GM23248 (cell line): ENCODE measurements around the gene BIRC6. TPM values are rescaled to one million over a fixed set of nuclear protein-coding genes. Genes with fewer than 3 reads are reported as not detected.

Experiments used
- DNase-seq: peaks from one replicate; pipeline ENCODE4 v3.0.0-alpha.2; 2015
- H2AFZ ChIP-seq: fragments of 200-600 bp; sonication (generic); 2 replicates; pipeline ENCODE4 v1.6.1; 2016; ENCODE audit warnings: antibody characterized with exemption
- H3F3A ChIP-seq: fragments of 200-600 bp; sonication (generic); 2 replicates; pipeline ENCODE4 v1.6.1; 2016; ENCODE audit warnings: mild to moderate bottlenecking, antibody characterized with exemption, mixed run types; ENCODE audit not compliant: insufficient read depth
- H3K27ac ChIP-seq: fragments of 200-600 bp; sonication (generic); 2 replicates; pipeline ENCODE4 v1.5.1; 2016; ENCODE audit warnings: mild to moderate bottlenecking
- H3K27me3 ChIP-seq: fragments of 200-600 bp; sonication (generic); replicated peaks from 2 replicates; pipeline ENCODE4 v1.6.1; 2016; ENCODE audit warnings: mild to moderate bottlenecking; ENCODE audit not compliant: insufficient read depth
- H3K36me3 ChIP-seq: fragments of 200-600 bp; sonication (generic); 2 replicates; pipeline ENCODE4 v1.6.1; 2016; ENCODE audit warnings: low read depth, mild to moderate bottlenecking
- H3K4me1 ChIP-seq: fragments of 200-600 bp; sonication (generic); 2 replicates; pipeline ENCODE4 v1.6.1; 2016; ENCODE audit warnings: mild to moderate bottlenecking; ENCODE audit not compliant: insufficient read depth
- H3K4me2 ChIP-seq: fragments of 200-600 bp; sonication (generic); one replicate; pipeline ENCODE4 v1.6.1; 2016; ENCODE audit warnings: mild to moderate bottlenecking; ENCODE audit not compliant: unreplicated experiment
- H3K4me3 ChIP-seq: fragments of 200-600 bp; sonication (generic); 2 replicates; pipeline ENCODE4 v1.5.1; 2016; ENCODE audit warnings: mild to moderate bottlenecking
- H3K79me2 ChIP-seq: fragments of 200-600 bp; sonication (generic); 2 replicates; pipeline ENCODE4 v1.6.1; 2016; ENCODE audit warnings: mild to moderate bottlenecking; ENCODE audit not compliant: insufficient read depth
- H3K9ac ChIP-seq: fragments of 200-600 bp; sonication (generic); 2 replicates; pipeline ENCODE4 v1.6.1; 2016; ENCODE audit warnings: mild to moderate bottlenecking
- H3K9me2 ChIP-seq: fragments of 200-600 bp; sonication (generic); 2 replicates; pipeline ENCODE4 v1.6.1; 2016; ENCODE audit warnings: mixed run types, mild to moderate bottlenecking, moderate library complexity; ENCODE audit not compliant: insufficient read depth
- H3K9me3 ChIP-seq: fragments of 200-600 bp; sonication (generic); one replicate; pipeline ENCODE4 v1.6.1; 2017; ENCODE audit warnings: low read depth
- H4K20me1 ChIP-seq: fragments of 200-600 bp; sonication (generic); 2 replicates; pipeline ENCODE4 v1.6.0; 2016; ENCODE audit not compliant: insufficient read depth
- EZH2 ChIP-seq: fragments of 200-600 bp; sonication (generic); IDR thresholded peaks from 2 replicates; pipeline ENCODE4 v1.6.1; 2018; ENCODE audit warnings: antibody characterized with exemption, mild to moderate bottlenecking; ENCODE audit not compliant: insufficient read depth, poor library complexity, severe bottlenecking
- EZH2phosphoT487 ChIP-seq: fragments of 200-600 bp; sonication (generic); IDR thresholded peaks from 2 replicates; pipeline ENCODE4 v1.6.1; 2018; ENCODE audit warnings: antibody characterized with exemption, moderate library complexity, mild to moderate bottlenecking, low read depth; ENCODE audit not compliant: insufficient read depth
- WGBS, 2 experiments: methylation state at CpG; one replicate each; pipeline ENCODE4 v1.1.6; 2015 to 2017; ENCODE audit warnings: low lambda C conversion rate in 2 of 2, low coverage in 1 of 2; ENCODE audit errors: missing lambda C conversion rate in 2 of 2; 5-methylcytosine and 5-hydroxymethylcytosine counted together
- in situ Hi-C: fragments of 300-500 bp; cut with MboI; formaldehyde crosslinking; loops from 2 replicates; pipeline ENCODE4 v1.15.0; 2020
- polyA plus RNA-seq: library from polyadenylated mRNA; unstranded; fragments of >200 nt; fragmentation: Nextera tagmentation; extraction: Ambion mirVana; gene quantifications from 2 replicates; pipeline ENCODE4 v1.2.1, GENCODE V29; 2016
- total RNA-seq: library from RNA; depleted of rRNA; stranded (reverse); fragments of >200 nt; shearing (Covaris generic); gene quantifications from 2 replicates; pipeline ENCODE4 v1.2.3, GENCODE V29; 2014

The BIRC6 gene
- total and polyA plus RNA-seq, 2 experiments from 2014 or later, result 16.0 to 122 TPM

GRCh38 chr2:32624812-32625211 lies 268.0 kb downstream of the BIRC6 start:
- no peak for DNase-seq
- no peaks in the 10 kb centered on the region for H4K20me1 ChIP-seq
- WGBS, 2 experiments, result 65 to 68% methylated on average over 3 of the region's 3 CpGs
- H3K4me3 ChIP-seq, result no peak overlapping the region
- in situ Hi-C loops, result no loop called here
- H3K4me2 ChIP-seq, result no peak overlapping the region
- H3K9ac ChIP-seq, result no peak overlapping the region
- peaks cover 12% of the 10 kb centered on the region; the same call in 1 of the 2 replicates for H3K36me3 ChIP-seq
- peaks cover 17% of the 10 kb centered on the region for H3K79me2 ChIP-seq
- no peak overlapping the region for H2AFZ ChIP-seq
- TF ChIP-seq EZH2, result no peak
- no peak for TF ChIP-seq EZH2phosphoT487
- no peaks in the 10 kb centered on the region for H3K9me2 ChIP-seq
- H3K9me3 ChIP-seq, result no peaks in the 10 kb centered on the region
- peaks cover 11% of the 10 kb centered on the region; the same call in 1 of the 2 replicates for H3F3A ChIP-seq
- no peaks in the 10 kb centered on the region for H3K27me3 ChIP-seq
- H3K27ac ChIP-seq, result no peak overlapping the region
- peaks cover 5% of the 10 kb centered on the region for H3K4me1 ChIP-seq

GRCh38 chr2:32626639-32627221 lies 269.9 kb downstream of the BIRC6 start:
- Histone ChIP-seq H3K36me3 (0 out of 2 replicates have a peak, but pooled peaks cover 3% of the 10 kb centered on the region), H3K4me3 (0 out of 2 replicates have a peak overlapping the region, but pooled peaks have one; percentile 99), H3K9ac (no peak overlapping the region), H3K4me2 (no peak overlapping the region), H3K27ac (no peak overlapping the region), H4K20me1 (no peaks in the 10 kb centered on the region), H3K9me2 (no peaks in the 10 kb centered on the region), H3K79me2 (peaks cover 25% of the 10 kb centered on the region), H2AFZ (peak overlapping the region; percentile 100), H3F3A (peaks cover 11% of the 10 kb centered on the region; the same call in 1 of the 2 replicates), H3K27me3 (no peaks in the 10 kb centered on the region), H3K4me1 (peaks cover 5% of the 10 kb centered on the region), H3K9me3 (no peaks in the 10 kb centered on the region)
- no peak for TF ChIP-seq EZH2
- TF ChIP-seq EZH2phosphoT487, result no peak
- no peak for DNase-seq
- in situ Hi-C loops, result no loop called here
- 85 to 88% methylated on average over 13 of the region's 13 CpGs for WGBS, 2 experiments

GRCh38 chr2:32627441-32627813 lies 270.6 kb downstream of the BIRC6 start:
- Histone ChIP-seq H3K79me2 (peaks cover 25% of the 10 kb centered on the region), H3K27me3 (no peaks in the 10 kb centered on the region), H3K27ac (peak overlapping the region; percentile 69), H3F3A (peaks cover 11% of the 10 kb centered on the region; the same call in 1 of the 2 replicates), H2AFZ (peak overlapping the region; percentile 100), H3K4me3 (peak overlapping the region; percentile 99), H4K20me1 (no peaks in the 10 kb centered on the region), H3K9me2 (no peaks in the 10 kb centered on the region), H3K9me3 (no peaks in the 10 kb centered on the region), H3K4me1 (peaks cover 5% of the 10 kb centered on the region), H3K36me3 (no peaks in the 10 kb centered on the region), H3K4me2 (peak overlapping the region; percentile 93), H3K9ac (peak overlapping the region; percentile 85)
- 3 to 4% methylated on average over 16 of the region's 16 CpGs for WGBS, 2 experiments
- DNase-seq, result peak; percentile 90
- no peak for TF ChIP-seq EZH2phosphoT487
- no peak for TF ChIP-seq EZH2
- in situ Hi-C loops, result no loop called here

GRCh38 chr2:32627814-32628579 lies 271.2 kb downstream of the BIRC6 start, which contains the start of gene TTC27:
TTC27 (plus strand) TSS chr2:32628050; CDS start chr2:32628293, 243 bp downstream.
- H3K27me3 ChIP-seq, result no peaks in the 10 kb centered on the region
- DNase-seq, result peak; percentile 98
- in situ Hi-C loops, result no loop called here
- H3K4me3 ChIP-seq, result peak within 1 kb of the TSS; percentile 99
- no peaks in the 10 kb centered on the region for H3K9me2 ChIP-seq
- no peak for TF ChIP-seq EZH2phosphoT487
- no peak for TF ChIP-seq EZH2
- H3K27ac ChIP-seq, result peak within 1 kb of the TSS; percentile 69
- WGBS, 2 experiments, result 1 to 2% methylated on average over 38 to 39 of the region's 39 CpGs
- H2AFZ ChIP-seq, result peak within 1 kb of the TSS; percentile 100
- peaks cover 25% of the 10 kb centered on the region for H3K79me2 ChIP-seq
- H3K9me3 ChIP-seq, result no peaks in the 10 kb centered on the region
- H3F3A ChIP-seq, result peaks cover 11% of the 10 kb centered on the region; the same call in 1 of the 2 replicates
- H3K36me3 ChIP-seq, result no peaks in the 10 kb centered on the region
- peaks cover 5% of the 10 kb centered on the region for H3K4me1 ChIP-seq
- H3K4me2 ChIP-seq, result peak within 1 kb of the TSS; percentile 93
- H3K9ac ChIP-seq, result peak within 1 kb of the TSS; percentile 85
- H4K20me1 ChIP-seq, result no peaks in the 10 kb centered on the region
